Stimulated activated CD4-positive, alpha-beta T cell treated with anti-CD3 and anti-CD28 coated beads, Interleukin-2, amount 100 ng/mL, for 4 hours (primary cell): Measurements from ENCODE around the gene TMEM176B.

Experiments
- DNase-seq: peaks from one replicate; pipeline ENCODE4 v3.0.0-alpha.2; 2020; ENCODE audit warnings: low read depth

The TMEM176B gene

DNA sequence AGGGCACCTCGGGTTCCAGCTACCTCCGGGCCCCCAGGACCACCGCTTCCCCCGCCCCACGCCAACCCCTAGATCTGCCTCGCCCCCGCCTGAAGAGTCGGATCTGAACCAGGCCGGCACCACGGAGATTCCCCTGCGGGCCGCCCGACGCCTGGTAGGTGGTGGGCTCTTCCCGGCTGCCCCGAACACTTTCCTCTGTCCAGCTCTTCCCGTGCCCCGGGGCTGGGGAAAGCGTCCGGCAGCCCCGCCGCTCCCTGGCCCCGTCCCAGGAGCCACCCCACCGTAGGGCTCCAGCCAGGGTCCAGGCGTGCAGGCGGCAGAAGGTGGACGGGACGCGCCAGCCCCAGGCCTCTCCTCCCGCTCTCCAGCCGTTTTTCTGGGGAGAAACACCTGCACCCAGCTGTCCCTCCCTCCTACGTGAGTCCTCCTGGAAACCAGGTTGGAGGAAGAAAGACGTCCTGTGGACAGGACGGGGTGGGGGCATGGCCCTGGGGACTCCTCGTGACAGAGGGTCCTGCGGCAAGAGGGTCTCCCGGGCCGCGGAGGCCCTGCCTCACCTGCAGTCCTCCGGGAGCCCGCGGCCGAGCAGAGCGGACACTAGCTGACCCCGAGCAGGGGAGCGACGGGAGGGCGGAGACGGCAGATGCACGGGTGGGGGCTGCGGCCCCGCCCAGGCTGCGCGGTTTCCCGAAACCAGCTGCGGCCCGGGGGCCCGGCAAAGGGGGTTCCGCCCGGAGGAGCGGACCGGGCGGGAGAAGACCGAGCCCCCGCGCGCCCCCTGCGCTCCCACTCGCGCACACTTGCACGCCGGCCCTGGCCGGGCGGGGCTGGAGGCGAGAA lies at the start of gene TMEM176B:
TMEM176B (minus strand) TSS at position 624 of the 840 bp plus-strand sequence. CDS start 3,795 bp downstream, outside the sequence.
- DNase-seq = no peak

DNA sequence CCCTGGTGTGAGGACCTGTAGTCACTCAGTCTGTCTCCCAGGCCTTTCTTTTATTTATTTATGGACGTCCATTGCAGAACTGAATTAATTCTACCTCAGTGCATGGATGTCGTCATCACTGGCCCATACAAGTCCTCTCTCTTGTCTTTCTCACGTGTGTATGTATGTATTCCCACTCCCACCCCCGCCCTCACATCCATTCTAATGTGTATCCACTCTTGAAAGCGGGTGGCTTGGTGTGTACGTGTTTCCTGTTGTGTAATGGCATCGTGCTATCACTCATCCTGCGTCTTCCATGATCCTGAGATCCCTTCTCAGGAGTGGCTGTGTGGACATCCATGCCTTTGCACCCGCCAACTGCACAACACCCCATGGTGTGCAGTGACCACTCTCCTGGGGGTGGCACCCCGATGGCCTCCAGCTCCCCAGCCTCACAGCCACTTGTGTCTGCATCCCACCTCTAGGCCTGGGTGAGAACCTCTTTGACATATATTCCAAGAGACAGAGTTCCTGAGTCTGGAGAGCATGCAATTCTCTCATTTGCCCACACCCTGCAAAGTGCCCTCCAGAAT lies 49.1 kb upstream of the TMEM176B start:
- no peak for DNase-seq

DNA sequence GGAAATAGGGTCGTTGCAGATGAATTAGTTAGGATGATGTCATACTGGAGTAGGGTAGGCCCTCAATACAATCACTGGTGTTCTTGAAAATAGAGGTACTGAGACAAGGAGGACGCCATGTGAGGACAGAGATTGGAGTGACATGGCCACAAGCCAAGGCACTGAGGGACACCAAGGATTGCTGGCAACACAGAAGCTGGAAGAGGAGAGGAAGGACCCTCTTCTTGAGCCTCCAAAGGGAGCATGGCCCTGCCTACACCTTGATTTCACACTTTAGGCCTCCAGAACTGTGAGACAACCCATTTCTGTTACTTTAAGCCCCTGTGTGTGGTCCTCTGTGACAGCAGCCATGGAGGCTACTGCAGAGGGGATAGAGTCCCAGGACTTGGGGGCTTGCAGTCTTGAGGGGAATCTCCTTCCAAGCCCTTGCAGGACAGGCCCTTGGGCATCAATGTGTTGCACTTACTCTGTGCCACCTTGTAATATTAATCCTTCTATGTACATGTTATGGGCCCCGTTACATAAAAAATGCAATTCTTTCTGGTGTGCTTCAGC lies 48.5 kb upstream of the TMEM176B start:
- DNase-seq = no peak

DNA sequence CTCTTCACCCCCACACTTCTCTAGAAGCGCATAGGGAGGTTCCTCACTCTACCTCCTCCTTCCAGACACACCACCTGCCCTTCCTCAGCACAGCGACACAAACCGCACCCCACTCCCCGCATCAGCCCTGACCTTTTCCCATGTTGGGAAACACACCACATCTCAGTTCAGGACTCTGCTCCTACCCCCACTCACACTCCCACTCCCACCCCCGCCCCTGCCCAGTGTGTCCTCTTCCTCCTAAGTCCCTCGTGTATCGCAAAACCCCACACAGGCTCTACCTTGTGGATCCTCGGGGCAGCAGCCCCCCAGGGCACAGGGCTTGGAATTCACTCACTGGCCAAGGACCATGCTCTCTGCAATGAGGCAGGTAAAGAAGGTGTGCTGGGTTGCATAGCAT lies 47.9 kb upstream of the TMEM176B start:
- no peak for DNase-seq

DNA sequence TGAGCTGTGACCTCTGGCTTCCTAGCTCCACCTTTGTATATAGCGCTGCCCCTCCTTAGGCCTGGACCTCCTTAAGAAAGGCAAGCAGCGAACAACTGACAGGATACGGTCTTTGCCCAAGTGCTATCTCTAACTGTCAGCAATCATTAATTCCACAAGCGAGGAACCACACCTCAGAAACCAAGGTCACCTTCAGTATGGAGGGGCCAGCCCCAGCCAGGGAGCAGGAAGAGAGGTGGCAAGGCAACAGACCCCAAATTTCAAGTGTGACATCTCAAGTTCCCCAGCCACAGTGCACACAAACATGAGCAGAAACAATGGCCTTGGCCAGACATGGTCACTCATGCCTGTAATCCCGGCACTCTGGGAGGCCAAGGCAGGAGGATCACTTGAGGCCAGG lies 47.4 kb upstream of the TMEM176B start:
- DNase-seq = no peak

DNA sequence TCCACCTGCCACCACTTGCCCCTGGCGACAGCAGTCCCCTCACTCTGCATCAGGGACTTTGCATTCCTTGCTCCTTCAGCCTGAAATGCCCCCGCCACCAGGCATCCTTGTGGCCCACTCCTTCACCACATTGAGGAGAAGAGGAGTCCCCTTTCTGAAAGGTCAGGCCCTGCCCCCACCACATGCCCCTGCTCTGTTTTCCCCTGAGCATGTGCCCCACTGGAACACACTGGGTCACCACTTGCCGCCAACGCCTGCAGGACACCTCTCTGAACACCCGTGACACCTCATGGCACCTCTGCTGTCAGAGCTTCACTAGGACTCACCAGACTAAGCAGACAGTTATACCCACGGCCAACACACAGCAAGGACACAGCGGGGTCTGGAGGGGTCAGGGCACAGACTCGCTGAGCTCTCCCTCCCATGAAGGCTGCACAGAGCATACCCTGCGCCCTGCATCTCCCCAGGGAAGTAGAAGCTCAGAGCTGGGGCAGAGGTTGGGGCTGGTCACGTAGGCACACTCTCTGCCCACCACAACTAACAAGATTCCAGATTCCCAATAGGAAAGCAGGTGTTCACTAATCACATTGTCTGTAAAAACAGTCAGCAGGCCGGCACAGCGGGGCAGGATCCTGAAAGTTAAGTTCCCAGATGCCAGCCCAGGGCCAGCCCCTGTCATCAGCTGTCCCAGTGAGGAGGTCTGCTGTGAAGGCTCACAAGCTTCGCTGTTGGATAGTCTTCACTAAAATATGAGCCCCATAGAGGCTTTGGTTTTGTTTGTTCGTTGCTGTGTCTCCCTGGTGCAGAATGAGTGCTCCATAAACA lies 46.3 kb upstream of the TMEM176B start:
- no peak for DNase-seq

DNA sequence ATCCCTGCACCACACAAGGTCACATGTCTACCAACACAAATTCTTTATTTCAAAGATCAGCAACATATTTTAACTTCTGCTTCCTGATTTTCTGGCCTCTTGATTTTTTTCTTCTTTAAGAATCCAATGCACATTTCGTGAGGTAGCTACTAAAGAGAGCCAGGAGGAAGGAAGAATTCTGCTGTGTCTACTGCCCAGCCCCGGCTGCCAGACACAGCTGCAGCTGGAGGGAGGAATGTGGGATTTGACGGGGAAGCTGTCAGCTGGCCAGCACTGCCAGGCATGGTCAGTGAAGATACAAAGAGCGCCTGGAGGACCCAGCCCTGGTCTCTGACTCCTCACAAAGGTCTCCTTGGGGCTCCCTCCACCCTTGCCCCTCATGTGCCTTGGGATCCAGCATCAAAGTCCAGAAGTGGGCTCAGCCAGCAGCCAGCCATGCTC lies 45.3 kb upstream of the TMEM176B start:
- no peak for DNase-seq

DNA sequence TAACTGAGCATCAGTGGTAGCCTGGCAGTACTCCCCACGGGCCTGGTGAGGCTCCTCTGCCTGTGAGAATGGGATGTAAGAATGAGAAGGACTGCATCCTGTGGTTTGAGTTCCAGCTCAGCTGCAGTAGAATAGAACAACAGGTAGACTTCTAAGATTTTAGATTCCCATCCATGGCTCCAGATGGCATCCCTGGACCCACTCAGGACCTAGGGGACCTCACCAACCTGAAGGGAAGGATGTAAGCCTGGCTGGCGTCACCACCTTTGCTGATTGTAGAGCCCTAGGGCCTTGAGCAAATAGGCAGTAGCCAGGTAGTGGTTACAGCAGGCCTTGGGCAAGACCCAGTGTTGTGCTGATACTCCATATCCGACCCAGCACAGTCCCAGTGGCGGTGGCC lies 42.6 kb upstream of the TMEM176B start:
- no peak for DNase-seq

DNA sequence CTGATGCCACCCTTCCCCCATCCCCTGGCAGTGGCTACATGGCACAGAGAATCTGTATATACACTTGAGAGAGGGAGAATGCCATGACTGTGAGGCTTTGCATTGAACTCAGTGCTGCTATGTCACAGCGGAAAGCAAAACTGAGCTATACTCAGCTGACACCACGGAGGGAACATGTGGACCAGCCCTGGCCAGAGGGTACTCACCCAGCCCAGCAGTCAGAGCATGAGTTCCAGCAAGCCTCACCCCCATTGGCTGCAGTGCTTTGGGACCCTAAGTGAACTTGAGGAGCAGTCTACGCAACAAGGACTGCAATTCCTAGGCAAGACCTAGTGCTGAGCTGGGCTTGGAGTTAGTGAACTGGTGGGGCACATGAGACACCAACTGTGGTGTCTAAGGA lies 41.9 kb upstream of the TMEM176B start:
- no peak for DNase-seq

DNA sequence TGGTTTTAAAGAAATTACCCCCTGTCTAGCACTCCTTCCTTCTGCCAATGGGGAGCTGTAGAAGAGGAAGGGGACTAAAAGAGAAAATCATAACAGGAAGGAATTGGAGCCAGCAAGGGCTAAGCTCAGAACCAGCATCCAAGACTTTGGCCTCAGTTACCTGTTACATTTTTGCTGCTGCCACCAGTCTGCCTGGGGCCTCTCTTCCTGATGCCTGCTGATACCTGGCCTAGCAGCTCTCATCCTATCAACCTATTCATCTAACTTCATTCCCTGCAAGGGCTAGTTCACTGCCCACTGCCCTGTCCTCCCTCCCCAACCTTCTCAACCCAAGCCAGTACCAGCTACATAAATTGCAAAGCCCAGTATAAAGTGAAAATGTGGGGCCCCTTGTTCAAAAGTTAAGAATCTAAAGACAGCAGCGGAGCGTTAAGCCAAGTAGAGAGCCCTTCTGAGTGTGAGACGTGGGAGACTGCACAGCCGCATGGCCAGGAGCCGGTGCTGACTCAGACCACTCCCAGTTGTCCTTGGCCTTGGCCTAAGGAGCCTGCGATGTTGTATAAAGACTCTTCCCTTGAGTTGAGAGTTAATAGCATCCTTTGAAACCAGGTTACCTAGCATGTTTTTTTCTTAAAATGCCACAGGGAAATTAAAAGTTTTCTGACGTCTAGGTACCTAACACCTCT lies 38.9 kb upstream of the TMEM176B start:
- no peak for DNase-seq

DNA sequence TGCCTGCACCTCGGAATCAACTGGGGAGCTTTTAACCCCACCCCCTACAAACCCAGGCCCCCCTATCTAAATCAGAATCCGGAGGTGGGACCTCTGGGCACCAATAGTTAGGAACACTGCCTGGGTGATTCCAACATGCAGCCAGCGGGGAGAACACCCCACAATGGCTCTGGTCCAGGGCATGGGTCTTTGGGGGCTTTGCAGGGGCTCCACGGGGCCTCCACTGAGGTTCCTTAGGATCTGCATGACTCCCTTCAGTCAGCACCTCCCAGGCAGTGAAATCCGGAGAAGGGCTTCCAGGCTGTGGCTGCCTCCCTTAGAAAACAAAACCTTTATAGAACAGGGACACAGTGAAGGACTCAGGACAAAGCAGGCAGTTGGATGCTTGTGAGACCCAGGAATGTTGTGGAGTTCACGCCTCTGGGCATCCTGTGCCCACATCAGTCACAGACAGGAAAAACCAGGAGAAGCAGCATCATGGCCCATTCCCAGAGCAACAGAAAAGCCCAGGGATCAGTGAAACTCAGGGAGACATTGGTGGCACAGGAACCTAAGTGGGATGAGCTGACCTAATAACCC lies 35.6 kb upstream of the TMEM176B start:
- no peak for DNase-seq

DNA sequence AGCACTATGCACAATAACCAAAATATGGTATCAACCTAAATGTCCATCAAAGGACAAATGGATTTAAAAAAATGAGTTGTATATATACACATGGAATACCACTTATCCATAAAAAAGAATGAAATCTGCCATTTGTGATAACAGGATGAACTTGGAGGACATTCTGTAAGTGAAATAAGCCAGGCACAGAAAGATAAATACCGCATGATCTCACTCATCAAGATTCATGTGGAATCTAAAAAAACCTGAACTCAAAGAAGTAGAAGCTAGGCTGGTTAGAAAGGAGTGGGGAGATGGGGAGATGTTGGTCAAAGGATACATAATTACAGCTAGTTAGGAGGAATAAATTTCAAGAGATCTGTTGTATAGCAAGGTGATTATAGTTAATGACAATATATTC lies 34.9 kb upstream of the TMEM176B start:
- DNase-seq = no peak

DNA sequence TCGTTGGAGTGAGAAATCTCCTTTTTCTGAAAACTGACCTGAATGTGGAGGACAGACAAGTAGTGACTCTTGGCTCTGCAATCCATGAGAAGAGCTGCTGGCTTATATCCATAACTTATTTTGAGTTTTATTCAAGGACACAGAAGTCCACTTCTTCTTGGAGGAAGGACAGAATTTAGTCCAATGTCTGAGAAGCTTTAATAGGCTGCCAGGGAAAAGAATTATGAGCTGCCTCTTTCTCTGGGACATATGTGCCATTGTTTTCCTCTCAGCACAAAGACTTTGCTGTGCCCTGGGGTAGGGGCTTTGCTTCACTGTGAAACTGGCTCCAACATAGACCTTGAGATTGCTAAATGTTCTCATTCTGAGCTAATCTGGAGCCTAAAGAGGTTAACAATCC lies 31.7 kb upstream of the TMEM176B start:
- no peak for DNase-seq

DNA sequence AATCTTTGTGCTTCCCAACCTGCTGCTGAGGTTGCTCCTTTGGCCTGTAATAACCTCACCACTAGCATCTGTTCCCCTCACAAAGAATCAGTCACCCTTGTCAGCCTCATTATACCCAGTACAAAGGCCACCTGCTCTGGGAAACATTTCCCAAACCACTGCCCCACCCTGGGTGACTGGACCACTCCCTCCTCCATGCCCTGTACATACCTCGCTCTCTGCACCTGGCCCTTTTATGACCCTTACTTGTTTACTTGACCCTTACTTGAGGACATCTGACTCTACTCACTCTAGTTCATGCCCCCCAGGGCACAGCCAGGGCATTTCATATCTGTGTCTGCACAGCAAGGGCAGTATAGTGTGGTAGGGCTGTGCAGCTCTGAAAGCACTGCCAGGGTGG lies 30.8 kb upstream of the TMEM176B start:
- no peak for DNase-seq

DNA sequence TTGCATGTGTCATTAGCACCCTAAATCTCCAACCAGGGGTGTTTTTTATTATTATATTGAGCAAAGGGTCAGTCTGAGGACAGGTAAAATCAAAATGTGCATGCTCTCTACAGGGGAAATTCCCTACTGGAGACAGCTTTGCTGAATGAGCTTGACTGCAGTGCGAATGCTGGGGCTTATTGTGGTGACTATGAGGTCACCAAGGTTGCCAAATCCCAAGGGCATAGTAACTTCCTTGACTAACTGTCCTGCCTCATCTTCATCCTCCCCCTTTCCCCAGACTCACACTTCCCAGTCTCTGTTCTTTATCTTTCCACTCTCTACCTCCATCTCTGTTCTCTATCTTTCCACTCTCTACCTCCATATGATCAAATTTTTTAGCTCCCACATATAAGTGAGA lies 29.3 kb upstream of the TMEM176B start:
- no peak for DNase-seq

DNA sequence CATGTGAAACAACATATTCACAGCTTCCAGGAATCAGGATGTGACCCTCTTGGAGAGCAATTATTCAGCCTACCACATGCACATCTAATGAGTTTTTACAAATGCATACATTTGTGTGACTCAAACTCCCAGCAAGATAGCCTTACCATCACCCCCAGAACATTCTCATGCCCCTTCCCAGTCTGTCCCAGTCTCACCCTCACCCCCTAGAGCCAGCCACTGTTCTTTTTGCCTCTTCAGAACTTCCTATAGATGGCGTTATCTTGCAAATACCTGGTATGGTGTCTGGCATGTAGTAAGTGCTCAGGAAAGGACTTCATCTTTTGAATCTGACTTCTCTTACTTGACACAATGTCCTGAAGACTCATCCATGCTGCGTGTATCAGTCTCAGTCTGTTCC lies 28.2 kb upstream of the TMEM176B start:
- no peak for DNase-seq

DNA sequence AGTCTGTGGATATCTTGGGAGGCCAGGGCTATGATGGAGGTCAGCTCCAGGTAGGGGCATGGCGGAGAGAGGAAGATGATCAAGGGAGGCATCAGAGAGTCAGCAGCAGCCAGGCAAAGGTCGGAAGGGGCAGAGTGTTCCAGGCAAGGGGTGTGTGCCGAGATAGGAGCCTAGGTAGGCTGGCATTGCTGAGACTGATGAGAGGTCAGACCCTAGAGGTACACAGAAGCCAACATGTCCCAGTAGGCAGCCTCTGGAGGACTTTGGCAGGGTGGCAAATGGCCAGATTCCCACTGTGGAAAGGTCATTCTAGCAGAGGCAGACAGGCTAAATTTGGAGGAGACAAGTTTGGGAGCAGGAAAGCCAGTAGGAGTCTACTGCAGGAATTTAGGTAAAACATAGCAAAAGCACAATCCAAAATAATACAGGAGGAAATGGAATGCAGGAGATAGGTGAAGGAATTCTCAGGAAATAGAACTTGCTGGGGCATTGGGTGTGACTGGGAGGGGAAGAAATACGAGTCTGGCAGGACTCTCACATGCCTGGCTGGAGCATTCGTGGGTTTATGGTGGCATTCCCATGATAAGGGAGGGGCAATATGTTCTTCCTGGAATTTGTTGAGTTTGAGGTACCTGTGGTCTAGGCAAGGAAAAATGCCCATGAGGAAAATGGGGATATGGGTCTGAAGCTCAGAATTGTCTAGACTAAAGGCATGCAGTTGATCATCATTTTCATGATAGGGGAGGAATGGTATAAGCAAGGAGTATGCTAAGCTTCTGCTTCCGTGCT lies 26.1 kb upstream of the TMEM176B start:
- DNase-seq = no peak

DNA sequence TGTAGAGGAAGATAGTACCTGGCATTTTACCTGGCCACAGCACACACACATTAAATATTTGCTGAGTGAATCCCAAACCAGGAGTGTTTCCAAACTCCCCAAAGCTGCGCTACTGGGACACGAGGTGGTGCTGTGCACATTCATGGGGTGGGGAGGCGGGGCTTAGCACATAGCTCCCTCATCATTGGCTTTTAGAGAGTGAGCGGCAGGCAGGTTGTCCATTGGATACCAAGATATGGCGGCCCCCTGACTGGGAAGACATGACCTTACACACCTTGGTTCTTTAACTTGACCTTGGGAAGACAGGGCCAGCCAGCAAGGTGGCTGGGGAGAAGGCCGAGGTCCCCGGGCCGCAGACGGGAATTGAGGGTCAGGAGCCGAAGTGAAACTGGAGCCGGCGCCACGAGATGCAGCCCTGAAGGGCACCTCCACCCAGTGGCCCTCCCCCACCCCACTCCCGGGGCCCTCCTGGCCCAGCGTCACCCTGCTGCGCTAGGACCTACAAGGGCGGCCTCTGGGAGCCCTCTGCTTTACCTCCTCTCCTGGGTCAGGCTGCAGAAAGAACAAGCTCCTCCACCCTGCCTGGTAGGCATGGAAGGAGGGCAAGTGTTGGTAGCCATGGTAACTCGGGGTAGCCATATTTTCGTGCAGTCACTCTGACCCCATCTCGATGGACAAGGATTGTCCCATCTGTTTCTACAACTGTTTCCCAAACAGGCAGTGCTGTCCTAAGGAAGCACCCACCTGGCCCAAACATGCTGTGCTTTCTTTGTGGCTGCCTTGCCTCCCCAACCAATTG lies 24.4 kb upstream of the TMEM176B start:
- no peak for DNase-seq

DNA sequence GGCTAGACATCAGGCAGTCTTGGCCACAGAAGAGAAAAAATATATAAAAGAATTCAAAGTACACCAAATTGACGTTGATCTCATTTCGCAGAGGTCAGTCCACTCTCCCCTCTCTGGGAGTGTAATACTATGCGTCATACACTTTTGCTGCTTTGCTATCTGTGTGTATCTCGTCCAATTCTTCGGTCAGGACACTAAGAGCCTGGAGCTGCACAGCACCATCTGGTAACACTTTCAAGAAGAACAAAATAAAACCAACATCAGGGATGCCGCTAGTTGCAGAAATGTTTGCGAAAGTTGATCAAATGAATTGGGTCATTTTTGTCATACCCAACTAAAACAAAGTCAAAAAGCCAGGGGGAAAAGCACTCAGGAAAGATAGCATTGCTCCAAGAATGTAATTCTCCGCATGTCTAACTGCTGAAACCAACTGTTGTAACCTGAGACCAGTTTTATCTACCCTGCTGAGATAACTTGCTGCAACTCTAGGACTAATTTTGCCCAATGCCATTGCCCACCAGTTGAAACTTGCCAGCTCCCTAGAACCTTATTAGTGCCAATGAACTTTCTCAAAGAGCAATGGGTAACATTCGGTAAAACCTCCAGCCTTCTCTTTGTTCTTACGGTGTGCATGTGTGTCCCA lies 23.4 kb upstream of the TMEM176B start:
- no peak for DNase-seq
